ENCODE results near the gene BMP8A. TPM values are rescaled to one million over a fixed set of nuclear protein-coding genes. Genes with fewer than 3 reads are reported as not detected.

Gene BMP8A
- polyA plus RNA-seq, 1 donor from 2014 or later, result not detected

DNA sequence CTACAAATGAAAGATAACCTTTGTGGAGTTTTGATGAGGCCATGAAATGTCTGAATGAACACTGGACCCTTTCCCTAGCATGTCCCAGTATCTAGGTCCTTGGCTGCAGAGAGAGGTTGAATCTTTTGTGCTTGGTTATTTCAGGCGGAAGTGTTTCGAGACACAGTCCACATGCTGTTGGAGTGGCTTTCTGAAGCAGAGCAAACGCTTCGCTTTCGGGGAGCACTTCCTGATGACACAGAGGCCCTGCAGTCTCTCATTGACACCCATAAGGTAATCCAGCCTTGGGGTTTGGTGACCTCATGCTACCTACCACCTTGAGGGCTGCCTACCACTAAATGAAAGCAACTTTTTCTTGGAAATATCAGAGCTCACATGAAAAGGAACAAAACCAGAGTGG lies 38.9 kb upstream of the BMP8A start:
- no peak overlapping the region for H3K4me2 ChIP-seq (ENCODE audit: low read length)
- no peak for TF ChIP-seq EZH2 (IDR thresholded peaks at IDR 0.05; ENCODE audit: borderline replicate concordance, insufficient read depth, low read length, poor library complexity, severe bottlenecking)
- no peak for TF ChIP-seq TAF1 (IDR thresholded peaks at IDR 0.05; ENCODE audit: low read depth)
- no peak for TF ChIP-seq EP300 (conservative IDR thresholded peaks at IDR 0.05; ENCODE audit: poor library complexity, severe bottlenecking)
- no peak for TF ChIP-seq CTCF (IDR thresholded peaks at IDR 0.05; ENCODE audit: poor library complexity, severe bottlenecking)
- TF ChIP-seq MXI1 (conservative IDR thresholded peaks at IDR 0.05; ENCODE audit: poor library complexity, severe bottlenecking), result no peak
- no peak for TF ChIP-seq RAD21 (conservative IDR thresholded peaks at IDR 0.05)
- no peak for TF ChIP-seq SMC3 (conservative IDR thresholded peaks at IDR 0.05; ENCODE audit: poor library complexity)
- TF ChIP-seq, protein P1, sequence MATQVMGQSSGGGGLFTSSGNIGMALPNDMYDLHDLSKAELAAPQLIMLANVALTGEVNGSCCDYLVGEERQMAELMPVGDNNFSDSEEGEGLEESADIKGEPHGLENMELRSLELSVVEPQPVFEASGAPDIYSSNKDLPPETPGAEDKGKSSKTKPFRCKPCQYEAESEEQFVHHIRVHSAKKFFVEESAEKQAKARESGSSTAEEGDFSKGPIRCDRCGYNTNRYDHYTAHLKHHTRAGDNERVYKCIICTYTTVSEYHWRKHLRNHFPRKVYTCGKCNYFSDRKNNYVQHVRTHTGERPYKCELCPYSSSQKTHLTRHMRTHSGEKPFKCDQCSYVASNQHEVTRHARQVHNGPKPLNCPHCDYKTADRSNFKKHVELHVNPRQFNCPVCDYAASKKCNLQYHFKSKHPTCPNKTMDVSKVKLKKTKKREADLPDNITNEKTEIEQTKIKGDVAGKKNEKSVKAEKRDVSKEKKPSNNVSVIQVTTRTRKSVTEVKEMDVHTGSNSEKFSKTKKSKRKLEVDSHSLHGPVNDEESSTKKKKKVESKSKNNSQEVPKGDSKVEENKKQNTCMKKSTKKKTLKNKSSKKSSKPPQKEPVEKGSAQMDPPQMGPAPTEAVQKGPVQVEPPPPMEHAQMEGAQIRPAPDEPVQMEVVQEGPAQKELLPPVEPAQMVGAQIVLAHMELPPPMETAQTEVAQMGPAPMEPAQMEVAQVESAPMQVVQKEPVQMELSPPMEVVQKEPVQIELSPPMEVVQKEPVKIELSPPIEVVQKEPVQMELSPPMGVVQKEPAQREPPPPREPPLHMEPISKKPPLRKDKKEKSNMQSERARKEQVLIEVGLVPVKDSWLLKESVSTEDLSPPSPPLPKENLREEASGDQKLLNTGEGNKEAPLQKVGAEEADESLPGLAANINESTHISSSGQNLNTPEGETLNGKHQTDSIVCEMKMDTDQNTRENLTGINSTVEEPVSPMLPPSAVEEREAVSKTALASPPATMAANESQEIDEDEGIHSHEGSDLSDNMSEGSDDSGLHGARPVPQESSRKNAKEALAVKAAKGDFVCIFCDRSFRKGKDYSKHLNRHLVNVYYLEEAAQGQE (IDR thresholded peaks at IDR 0.05; ENCODE audit: borderline replicate concordance), result no peak
- TF ChIP-seq POLR2AphosphoS5 (IDR thresholded peaks at IDR 0.05), result no peak
- H3F3A ChIP-seq (ENCODE audit: insufficient read depth, low read length, poor library complexity, severe bottlenecking), result no peaks in the 10 kb centered on the region
- H3K27me3 ChIP-seq (ENCODE audit: insufficient read depth, low read depth, low read length), result no peaks in the 10 kb centered on the region
- H3K36me3 ChIP-seq (ENCODE audit: insufficient read depth, low read length), result peaks cover 37% of the 10 kb centered on the region
- H3K27ac ChIP-seq (ENCODE audit: low read length), result no peak overlapping the region
- no peaks in the 10 kb centered on the region for H4K20me1 ChIP-seq (ENCODE audit: insufficient read depth)
- no peaks in the 10 kb centered on the region for H3K79me2 ChIP-seq (replicated peaks; ENCODE audit: insufficient read depth, low read length)
- H3K4me3 ChIP-seq (ENCODE audit: low read length), result no peak overlapping the region
- no peak overlapping the region for H3K9ac ChIP-seq (ENCODE audit: low read length)
- H3K9me2 ChIP-seq (ENCODE audit: insufficient read depth, low read length), result no peaks in the 10 kb centered on the region
- H2AFZ ChIP-seq (ENCODE audit: low read depth, low read length), result no peak overlapping the region
- no peaks in the 10 kb centered on the region for H3K9me3 ChIP-seq (ENCODE audit: low read length)

GRCh38 chr1:39453603-39454002 lies 37.8 kb upstream of the BMP8A start:
- Histone ChIP-seq H3K36me3 (ENCODE audit: insufficient read depth, low read length) (peaks cover 37% of the 10 kb centered on the region), H3K9me3 (ENCODE audit: low read length) (no peaks in the 10 kb centered on the region), H3K4me2 (ENCODE audit: low read length) (no peak overlapping the region), H3F3A (ENCODE audit: insufficient read depth, low read length, poor library complexity, severe bottlenecking) (no peaks in the 10 kb centered on the region), H3K79me2 (replicated peaks; ENCODE audit: insufficient read depth, low read length) (no peaks in the 10 kb centered on the region), H3K9me2 (ENCODE audit: insufficient read depth, low read length) (no peaks in the 10 kb centered on the region), H3K9ac (ENCODE audit: low read length) (no peak overlapping the region), H3K27me3 (ENCODE audit: insufficient read depth, low read depth, low read length) (no peaks in the 10 kb centered on the region), H3K27ac (ENCODE audit: low read length) (no peak overlapping the region), H4K20me1 (ENCODE audit: insufficient read depth) (no peaks in the 10 kb centered on the region), H3K4me3 (ENCODE audit: low read length) (no peak overlapping the region), H2AFZ (ENCODE audit: low read depth, low read length) (no peak overlapping the region)
- TF ChIP-seq CTCF (IDR thresholded peaks at IDR 0.05; ENCODE audit: poor library complexity, severe bottlenecking) (no peak), TAF1 (IDR thresholded peaks at IDR 0.05; ENCODE audit: low read depth) (no peak), SMC3 (conservative IDR thresholded peaks at IDR 0.05; ENCODE audit: poor library complexity) (no peak), MXI1 (conservative IDR thresholded peaks at IDR 0.05; ENCODE audit: poor library complexity, severe bottlenecking) (no peak), RAD21 (conservative IDR thresholded peaks at IDR 0.05) (no peak), EZH2 (IDR thresholded peaks at IDR 0.05; ENCODE audit: borderline replicate concordance, insufficient read depth, low read length, poor library complexity, severe bottlenecking) (no peak), POLR2AphosphoS5 (IDR thresholded peaks at IDR 0.05) (no peak), EP300 (conservative IDR thresholded peaks at IDR 0.05; ENCODE audit: poor library complexity, severe bottlenecking) (no peak)
- TF ChIP-seq, protein P1 (IDR thresholded peaks at IDR 0.05; ENCODE audit: borderline replicate concordance), result no peak

Data from neural cell (in vitro differentiated cells).